ENCODE data around the gene CRELD1. TPM values are rescaled to one million over a fixed set of nuclear protein-coding genes. Genes with fewer than 3 reads are reported as not detected.
A peak's percentile ranks its signal among the peaks of the same experiment; 100 is the strongest.

CRELD1 gene
- total and polyA plus RNA-seq, 9 of the 15 experiments (the other 6 are each of a cell fraction or from before 2014, with no cell fraction given) = 3.3 to 25.8 (median 16.5) TPM

- no peak for TF ChIP-seq ZNF79 (CRISPR knock-in tag; IDR thresholded peaks at IDR 0.05; ENCODE audit: low read depth)
- no peak for TF ChIP-seq GTF2A2 (tag; IDR thresholded peaks at IDR 0.05)
- no peak for TF ChIP-seq CLOCK (CRISPR knock-in tag; IDR thresholded peaks at IDR 0.05; ENCODE audit: borderline replicate concordance)
- TF ChIP-seq SMARCA5 (IDR thresholded peaks at IDR 0.05) = 0 out of 2 replicates have a peak, but pooled peaks have one; percentile 46
- TF ChIP-seq ZNF408 (CRISPR knock-in tag; IDR thresholded peaks at IDR 0.05; ENCODE audit: low read depth) = no peak
- TF ChIP-seq RBBP5 (IDR thresholded peaks at IDR 0.05; ENCODE audit: borderline replicate concordance, insufficient read depth, low read length, poor library complexity, severe bottlenecking) = peak; percentile 72
- TF ChIP-seq KLF6 (CRISPR knock-in tag; IDR thresholded peaks at IDR 0.05; ENCODE audit: borderline replicate concordance) = no peak
- TF ChIP-seq GTF2B (IDR thresholded peaks at IDR 0.05; ENCODE audit: extremely low read depth, insufficient read length) = no peak
- no peak for TF ChIP-seq CUX1 (CRISPR knock-in tag; IDR thresholded peaks at IDR 0.05)
- TF ChIP-seq ZHX1 (conservative IDR thresholded peaks at IDR 0.05; ENCODE audit: low read length) = no peak
- no peak for TF ChIP-seq HNRNPUL1 (IDR thresholded peaks at IDR 0.05; ENCODE audit: low read length)
- TF ChIP-seq THRA (IDR thresholded peaks at IDR 0.05) = no peak
- TF ChIP-seq SMARCB1 (IDR thresholded peaks at IDR 0.05; ENCODE audit: insufficient read length, low read depth) = no peak
These were observed 632 bp upstream of the CRELD1 start (continued) for GRCh38 chr3:9932843-9933560.
